GM23338 (cell line): Measurements from ENCODE around the gene PDE3B.

Source experiments
- CREB1 ChIP-seq: fragments of 250-450 bp; sonication (Bioruptor Pico); IDR thresholded peaks from 2 replicates; pipeline ENCODE4 v1.5.0; 2020; ENCODE audit warnings: low read depth, mild to moderate bottlenecking, moderate library complexity
- CTCF ChIP-seq, 2 experiments: fragments of 200-600 bp in 1 of 2; sonication (generic) in 1 of 2; conservative IDR thresholded peaks; 2 replicates each; pipeline versions ENCODE4 v1.5.1 to v1.6.1; 2016 to 2017; ENCODE audit warnings: antibody characterized with exemption in 2 of 2, low read depth in 2 of 2, mild to moderate bottlenecking in 2 of 2, moderate library complexity in 1 of 2
- EZH2 ChIP-seq: fragments of 200-600 bp; sonication (generic); IDR thresholded peaks from one replicate; pipeline ENCODE4 v1.8.0; 2017; ENCODE audit warnings: antibody characterized with exemption, mild to moderate bottlenecking, low read depth; ENCODE audit not compliant: unreplicated experiment
- POLR2AphosphoS5 ChIP-seq: IDR thresholded peaks from 2 replicates; pipeline ENCODE4 v1.6.1; 2016; ENCODE audit warnings: antibody characterized with exemption, low read depth
- REST ChIP-seq: IDR thresholded peaks from one replicate; pipeline ENCODE4 v1.6.1; 2018; ENCODE audit warnings: antibody characterized with exemption; ENCODE audit not compliant: unreplicated experiment
- ZNF114 ChIP-seq: fragments of 250-450 bp; sonication (Bioruptor Pico); IDR thresholded peaks from 2 replicates; pipeline ENCODE4 v1.5.0; 2020; ENCODE audit warnings: mild to moderate bottlenecking, moderate library complexity

GRCh38 chr11:14914536-14914935 is 270.9 kb downstream of the PDE3B start:
- TF ChIP-seq REST (no peak), CTCF (conservative IDR thresholded peaks at IDR 0.05; ENCODE audit: low read depth in 2 of 2) (no peak), POLR2AphosphoS5 (no peak), ZNF114 (no peak), EZH2 (no peak), CREB1 (CRISPR knock-in tag) (no peak)
